Activated CD8-positive, alpha-beta memory T cell treated with anti-CD3 and anti-CD28 coated beads, Interleukin-2, amount 10 ng/mL, durations not matched to agents 7 days and 5 days (primary cell): ENCODE results near the gene NSUN7. TPM values are rescaled to one million over a fixed set of nuclear protein-coding genes. Genes with fewer than 3 reads are reported as not detected.

Experiments
- ATAC-seq: fragments of 150-1000 bp; cut with Tn5 transposase; one replicate; pipeline ENCODE4 v1.10.0; 2021; ENCODE audit warnings: moderate library complexity
- CTCF ChIA-PET: fragments of 350-600 bp; sonication (Branson Sonifier 250); formaldehyde crosslinking; loops from one replicate; lab custom pipeline; 2021; ENCODE audit warnings: antibody characterized with exemption; lab: Charles Lee
- DNase-seq: peaks from one replicate; pipeline ENCODE4 v3.0.0-alpha.2; 2020
- H3K27ac Mint-ChIP-seq: one replicate; pipeline ENCODE4 v1.8.0; 2021; ENCODE audit warnings: mild to moderate bottlenecking, mixed read lengths
- H3K27me3 Mint-ChIP-seq: one replicate; pipeline ENCODE4 v1.8.0; 2021; ENCODE audit warnings: mixed read lengths
- H3K36me3 Mint-ChIP-seq: one replicate; pipeline ENCODE4 v1.8.0; 2021; ENCODE audit warnings: mild to moderate bottlenecking, mixed read lengths
- H3K4me1 Mint-ChIP-seq: one replicate; pipeline ENCODE4 v1.8.0; 2021; ENCODE audit warnings: mixed read lengths
- H3K4me3 Mint-ChIP-seq: one replicate; pipeline ENCODE4 v1.8.0; 2021; ENCODE audit warnings: mild to moderate bottlenecking, moderate library complexity, mixed read lengths
- H3K9me3 Mint-ChIP-seq: one replicate; pipeline ENCODE4 v1.8.0; 2022; ENCODE audit warnings: low read depth, mixed read lengths
- total RNA-seq, 2 experiments: library from RNA; stranded (reverse); gene quantifications; one replicate each; pipeline ENCODE4 v1.2.3, GENCODE V29; 2021

NSUN7 gene
- total RNA-seq, 2 experiments from 2014 or later: 0.42 to 0.55 TPM

DNA sequence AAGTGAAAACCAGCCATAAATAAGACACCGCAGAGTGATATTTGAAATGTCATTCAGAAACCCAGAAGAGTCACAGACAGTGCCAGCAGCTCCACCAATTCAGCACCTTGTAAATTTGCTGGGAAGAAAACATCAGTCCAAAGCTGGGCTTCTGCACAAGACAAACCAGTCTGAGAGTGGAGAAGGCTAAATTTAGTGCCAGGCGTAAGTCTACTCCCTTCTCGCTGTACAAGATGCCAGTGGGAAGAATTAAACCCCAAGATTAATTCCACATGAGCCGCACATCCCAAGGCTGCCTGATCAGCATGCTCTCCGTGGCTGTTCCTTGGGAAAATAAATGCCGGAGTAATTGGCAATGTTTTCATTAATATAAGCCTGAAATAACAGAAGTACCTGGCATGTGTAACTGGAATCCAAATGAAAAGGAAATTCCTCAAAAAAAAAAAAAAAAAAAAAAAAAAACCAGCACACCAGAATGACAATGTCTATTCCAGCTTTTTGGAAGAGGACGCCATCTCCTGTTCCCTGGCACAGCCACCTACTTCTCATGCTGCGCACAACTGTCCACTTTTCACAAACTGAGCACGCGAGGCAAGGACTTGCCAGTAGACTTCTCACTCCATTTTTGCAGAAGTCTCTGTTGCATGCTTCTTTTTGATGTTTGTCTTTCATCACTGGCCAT lies 95.5 kb downstream of the NSUN7 start:
- Mint-ChIP-seq H3K36me3 (no peaks in the 10 kb centered on the region), H3K9me3 (no peaks in the 10 kb centered on the region), H3K4me1 (peaks cover 4% of the 10 kb centered on the region), H3K27ac (no peak overlapping the region), H3K27me3 (peaks cover 31% of the 10 kb centered on the region), H3K4me3 (no peak overlapping the region)
- DNase-seq: no peak
- CTCF ChIA-PET: interaction anchor here (7.8 kb wide), 1 partner anchor 107 kb away, joined by 149 read pairs; no protein-coding TSS in a partner anchor
- ATAC-seq: no peak

DNA sequence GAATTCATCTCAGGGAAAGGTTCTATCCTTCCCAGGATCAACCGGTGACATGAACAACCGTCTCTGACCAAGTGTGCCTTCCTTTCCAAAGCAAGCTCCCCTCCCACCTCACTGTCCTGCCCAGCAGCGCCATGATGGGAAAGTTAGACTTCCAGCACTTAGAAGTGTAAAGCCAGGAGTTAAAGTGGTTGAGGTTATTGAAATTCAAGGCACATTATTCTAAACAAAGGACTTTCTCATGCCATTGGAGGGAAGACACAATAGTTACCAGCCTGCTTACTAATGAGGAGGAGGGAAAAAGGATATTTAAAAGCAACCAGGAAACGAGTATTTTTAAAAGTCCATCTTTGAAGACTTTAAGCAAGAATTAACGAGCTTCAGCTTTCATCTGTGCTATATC lies 96.8 kb downstream of the NSUN7 start:
- DNase-seq (no peak), ATAC-seq (no peak)
- no peaks in the 10 kb centered on the region for H3K4me1 Mint-ChIP-seq
- no peak overlapping the region for H3K4me3 Mint-ChIP-seq
- no peak overlapping the region for H3K27ac Mint-ChIP-seq
- H3K36me3 Mint-ChIP-seq: no peaks in the 10 kb centered on the region
- no peaks in the 10 kb centered on the region for H3K9me3 Mint-ChIP-seq
- peaks cover 40% of the 10 kb centered on the region for H3K27me3 Mint-ChIP-seq
- CTCF ChIA-PET: interaction anchor here (7.8 kb wide), 1 partner anchor 108 kb away, joined by 149 read pairs; no protein-coding TSS in a partner anchor

- no peaks in the 10 kb centered on the region for H3K9me3 Mint-ChIP-seq
- peaks cover 37% of the 10 kb centered on the region for H3K27me3 Mint-ChIP-seq
- H3K4me1 Mint-ChIP-seq: no peaks in the 10 kb centered on the region
- CTCF ChIA-PET: no interaction called here
- H3K27ac Mint-ChIP-seq: no peak overlapping the region
- H3K4me3 Mint-ChIP-seq: no peak overlapping the region
- ATAC-seq: no peak
- DNase-seq: no peak
- H3K36me3 Mint-ChIP-seq: no peaks in the 10 kb centered on the region
Observed at GRCh38 chr4:40848251-40848650, 98.5 kb downstream of the NSUN7 start.

GRCh38 chr4:40848940-40849339 lies 99.2 kb downstream of the NSUN7 start:
- ATAC-seq (no peak), DNase-seq (no peak)
- H3K27ac Mint-ChIP-seq: no peak overlapping the region
- no peaks in the 10 kb centered on the region for H3K9me3 Mint-ChIP-seq
- no peaks in the 10 kb centered on the region for H3K36me3 Mint-ChIP-seq
- H3K4me1 Mint-ChIP-seq: no peaks in the 10 kb centered on the region
- H3K4me3 Mint-ChIP-seq: no peak overlapping the region
- H3K27me3 Mint-ChIP-seq: peaks cover 41% of the 10 kb centered on the region
- CTCF ChIA-PET: interaction anchor here (0.7 kb wide), 1 partner anchor 62 kb away, joined by 3 read pairs; no protein-coding TSS in a partner anchor

- Mint-ChIP-seq H3K36me3 (no peaks in the 10 kb centered on the region), H3K27me3 (peaks cover 42% of the 10 kb centered on the region), H3K27ac (no peak overlapping the region), H3K4me3 (no peak overlapping the region), H3K9me3 (no peaks in the 10 kb centered on the region), H3K4me1 (no peaks in the 10 kb centered on the region)
- DNase-seq: no peak
- CTCF ChIA-PET: no interaction called here
- no peak for ATAC-seq
Observed at GRCh38 chr4:40850496-40850895, 100.7 kb downstream of the NSUN7 start.

GRCh38 chr4:40856277-40856839 lies 106.6 kb downstream of the NSUN7 start:
- no peak for ATAC-seq
- no peak for DNase-seq
- Mint-ChIP-seq H3K4me1 (peaks cover 2% of the 10 kb centered on the region), H3K9me3 (no peaks in the 10 kb centered on the region), H3K36me3 (no peaks in the 10 kb centered on the region), H3K27ac (no peak overlapping the region), H3K27me3 (peaks cover 57% of the 10 kb centered on the region), H3K4me3 (peak overlapping the region; percentile 37)
- CTCF ChIA-PET: interaction anchor here (0.8 to 1.6 kb wide), 3 partner anchors 15 to 120 kb away, joined by 3 to 6 read pairs (median 3); no protein-coding TSS in a partner anchor

- Mint-ChIP-seq H3K27me3 (peaks cover 56% of the 10 kb centered on the region), H3K36me3 (no peaks in the 10 kb centered on the region), H3K9me3 (no peaks in the 10 kb centered on the region), H3K4me1 (peaks cover 2% of the 10 kb centered on the region), H3K4me3 (peak overlapping the region; percentile 37), H3K27ac (no peak overlapping the region)
- peak; percentile 56 for DNase-seq
- ATAC-seq: peak; percentile 99
- CTCF ChIA-PET: interaction anchor here (1.4 kb wide), 1 partner anchor 16 kb away, joined by 6 read pairs; no protein-coding TSS in a partner anchor
Observed at GRCh38 chr4:40856840-40857362, 107.1 kb downstream of the NSUN7 start.

GRCh38 chr4:40857956-40858355 lies 108.2 kb downstream of the NSUN7 start:
- Mint-ChIP-seq H3K4me3 (no peak overlapping the region), H3K9me3 (no peaks in the 10 kb centered on the region), H3K27me3 (peaks cover 64% of the 10 kb centered on the region), H3K36me3 (no peaks in the 10 kb centered on the region), H3K4me1 (peaks cover 2% of the 10 kb centered on the region), H3K27ac (no peak overlapping the region)
- DNase-seq: no peak
- CTCF ChIA-PET: interaction anchor here (1.6 kb wide), 1 partner anchor 40 kb away, joined by 5 read pairs; no protein-coding TSS in a partner anchor
- ATAC-seq: no peak

DNA sequence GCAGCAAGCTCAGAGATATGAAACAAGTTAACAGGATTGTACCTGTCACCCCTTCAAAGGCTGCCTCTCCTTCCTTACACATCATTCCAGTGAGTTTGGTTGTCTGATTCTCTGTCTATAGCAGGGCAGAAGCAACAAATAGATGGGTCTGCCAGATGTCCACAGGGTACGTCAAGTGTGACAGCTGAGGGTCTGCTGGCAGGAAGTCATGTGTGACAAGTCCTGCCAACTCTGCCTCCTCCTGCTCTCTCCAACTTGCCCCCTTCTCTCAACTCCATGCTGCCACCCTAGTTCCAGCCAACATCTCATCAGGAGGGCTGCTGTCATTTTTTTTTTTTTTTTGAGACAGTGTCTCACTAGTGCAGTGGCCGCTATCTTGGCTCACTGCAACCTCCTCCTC lies 109.2 kb downstream of the NSUN7 start:
- Mint-ChIP-seq H3K4me1 (peaks cover 2% of the 10 kb centered on the region), H3K27ac (no peak overlapping the region), H3K27me3 (peaks cover 67% of the 10 kb centered on the region), H3K36me3 (no peaks in the 10 kb centered on the region), H3K9me3 (no peaks in the 10 kb centered on the region), H3K4me3 (no peak overlapping the region)
- DNase-seq: no peak
- ATAC-seq: no peak
- CTCF ChIA-PET: interaction anchor here (1.6 kb wide), 1 partner anchor 39 kb away, joined by 5 read pairs; no protein-coding TSS in a partner anchor

Other genes starting within 250 kb of the NSUN7 start
- 1 to 10 TPM; 2.2 to 2.3 TPM for gene RBM47, start 120.1 kb upstream of the NSUN7 start, total RNA-seq